Measurements from ENCODE around the gene RAET1E.
"Not testable (repeated sequence)": the region's sequence is repeated elsewhere in the genome, so short reads cannot be mapped to it uniquely, and the experiment has no call there.

RAET1E gene

DNA sequence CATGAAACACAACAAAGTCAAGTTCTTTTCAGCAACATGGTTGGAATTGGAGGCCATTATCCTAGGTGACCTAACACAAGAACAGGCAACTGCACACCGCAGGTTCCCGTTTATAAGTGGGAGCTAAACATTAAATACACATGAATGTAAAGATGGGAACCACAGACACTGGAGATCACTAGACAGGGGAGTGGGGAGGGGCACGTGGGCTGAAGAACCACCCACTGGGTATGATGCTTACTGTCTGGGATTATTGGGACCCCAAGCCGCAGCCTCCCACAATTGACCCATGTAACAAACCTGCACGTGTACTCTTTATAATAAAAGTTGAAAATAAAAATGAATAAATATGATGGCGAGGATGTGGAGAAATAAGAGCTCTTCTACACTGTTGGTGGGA is 33.6 kb upstream of the RAET1E start:
- Histone ChIP-seq H3K4me3 (ENCODE audit: control insufficient read depth in 1 of 7, extremely low read depth in 1 of 7, insufficient read depth in 4 of 7, low read depth in 2 of 7, low read length in 6 of 7) (no peak overlapping the region), H3K36me3 (ENCODE audit: control insufficient read depth in 4 of 4, insufficient read depth in 4 of 4, low read length in 3 of 4) (no peaks in the 10 kb centered on the region), H3K9me3 (ENCODE audit: control extremely low read depth in 1 of 5, control insufficient read depth in 4 of 5, insufficient read depth in 2 of 5, low read depth in 1 of 5, low read length in 4 of 5) (no peaks in the 10 kb centered on the region), H3K27me3 (replicated peaks in 2 of 5; ENCODE audit: control insufficient read depth in 4 of 5, insufficient read depth in 5 of 5, low read length in 4 of 5) (peaks cover 13 to 86% (median 49%) of the 10 kb centered on the region in 5 experiments), H3K27ac (ENCODE audit: insufficient read depth in 1 of 2, low read depth in 1 of 2, low read length in 2 of 2, poor library complexity in 1 of 2, severe bottlenecking in 2 of 2) (no peak overlapping the region), H3K4me1 (ENCODE audit: control extremely low read depth in 1 of 4, control insufficient read depth in 4 of 4, insufficient read depth in 4 of 4, low read length in 3 of 4) (no peaks in the 10 kb centered on the region)
- ChIA-PET POLR2A (no interaction called here), CTCF (interaction anchor here (1.2 kb wide), 1 partner anchor 86 kb away, joined by 7 read pairs; no protein-coding TSS in a partner anchor)
- DNase-seq, result no peak
- WGBS (ENCODE audit: insufficient coverage), result 80% methylated on average over 1 of the region's 6 CpGs

DNA sequence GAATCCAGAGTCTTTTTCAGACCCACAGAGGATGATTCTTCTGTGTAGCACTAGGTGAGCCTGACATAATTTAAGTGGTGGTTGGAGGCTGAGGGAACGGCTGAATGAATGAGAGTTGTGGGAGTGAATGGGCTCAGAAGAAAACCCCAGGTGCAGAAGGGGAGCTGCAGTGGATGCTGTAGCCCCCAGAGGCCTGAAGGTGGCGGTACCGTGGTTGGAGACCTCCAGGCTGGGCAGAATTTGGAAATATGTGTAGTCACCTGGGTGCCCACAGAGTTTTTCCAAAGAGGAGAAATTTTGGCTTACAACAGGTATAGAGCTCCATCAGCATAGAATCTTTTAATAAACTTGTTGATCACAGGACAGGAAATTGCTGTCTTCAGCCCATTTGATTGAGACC is 31.5 kb upstream of the RAET1E start:
- no peak overlapping the region for H3K4me3 ChIP-seq (ENCODE audit: control insufficient read depth in 1 of 7, extremely low read depth in 1 of 7, insufficient read depth in 4 of 7, low read depth in 2 of 7, low read length in 6 of 7)
- H3K4me1 ChIP-seq (ENCODE audit: control extremely low read depth in 1 of 4, control insufficient read depth in 4 of 4, insufficient read depth in 4 of 4, low read length in 3 of 4), result peaks cover 0 to 12% (median 11%) of the 10 kb centered on the region in 4 experiments
- H3K36me3 ChIP-seq (ENCODE audit: control insufficient read depth in 4 of 4, insufficient read depth in 4 of 4, low read length in 3 of 4), result no peaks in the 10 kb centered on the region
- peaks cover 10 to 86% (median 43%) of the 10 kb centered on the region in 5 experiments for H3K27me3 ChIP-seq (replicated peaks in 2 of 5; ENCODE audit: control insufficient read depth in 4 of 5, insufficient read depth in 5 of 5, low read length in 4 of 5)
- POLR2A ChIA-PET, result no interaction called here
- DNase-seq, result peak in 2 of 3 donors; percentile 44 to 47
- CTCF ChIA-PET, result interaction anchor here (0.6 to 2.4 kb wide), 11 partner anchors 9 to 746 kb away, joined by 3 to 6 read pairs (median 3); partner anchors contain the start of gene RAET1L
- 4% methylated on average over 3 of the region's 3 CpGs for WGBS (ENCODE audit: insufficient coverage)
- peaks cover 0 to 2% (median 0%) of the 10 kb centered on the region in 5 experiments for H3K9me3 ChIP-seq (ENCODE audit: control extremely low read depth in 1 of 5, control insufficient read depth in 4 of 5, insufficient read depth in 2 of 5, low read depth in 1 of 5, low read length in 4 of 5)
- no peak overlapping the region for H3K27ac ChIP-seq (ENCODE audit: insufficient read depth in 1 of 2, low read depth in 1 of 2, low read length in 2 of 2, poor library complexity in 1 of 2, severe bottlenecking in 2 of 2)

- DNase-seq; H3K36me3 ChIP-seq (ENCODE audit: control insufficient read depth in 4 of 4, insufficient read depth in 4 of 4, low read length in 3 of 4); H3K27ac ChIP-seq (ENCODE audit: insufficient read depth in 1 of 2, low read depth in 1 of 2, low read length in 2 of 2, poor library complexity in 1 of 2, severe bottlenecking in 2 of 2); POLR2A ChIA-PET; H3K9me3 ChIP-seq (ENCODE audit: control extremely low read depth in 1 of 5, control insufficient read depth in 4 of 5, insufficient read depth in 2 of 5, low read depth in 1 of 5, low read length in 4 of 5); H3K4me3 ChIP-seq (ENCODE audit: control insufficient read depth in 1 of 7, extremely low read depth in 1 of 7, insufficient read depth in 4 of 7, low read depth in 2 of 7, low read length in 6 of 7): not testable (repeated sequence)
- Histone ChIP-seq H3K27me3 (replicated peaks in 2 of 5; ENCODE audit: control insufficient read depth in 4 of 5, insufficient read depth in 5 of 5, low read length in 4 of 5) (peaks cover 10 to 85% (median 46%) of the 10 kb centered on the region in 5 experiments), H3K4me1 (ENCODE audit: control extremely low read depth in 1 of 4, control insufficient read depth in 4 of 4, insufficient read depth in 4 of 4, low read length in 3 of 4) (peaks cover 0 to 26% (median 24%) of the 10 kb centered on the region in 4 experiments)
- CTCF ChIA-PET, result interaction anchor here (1.0 kb wide), 2 partner anchors 88 to 95 kb away, joined by 3 to 7 read pairs; no protein-coding TSS in a partner anchor
- 88% methylated on average over 4 of the region's 4 CpGs for WGBS (ENCODE audit: insufficient coverage)
These were observed 29.1 kb upstream of the RAET1E start for GRCh38 chr6:149927025-149927424.

DNA sequence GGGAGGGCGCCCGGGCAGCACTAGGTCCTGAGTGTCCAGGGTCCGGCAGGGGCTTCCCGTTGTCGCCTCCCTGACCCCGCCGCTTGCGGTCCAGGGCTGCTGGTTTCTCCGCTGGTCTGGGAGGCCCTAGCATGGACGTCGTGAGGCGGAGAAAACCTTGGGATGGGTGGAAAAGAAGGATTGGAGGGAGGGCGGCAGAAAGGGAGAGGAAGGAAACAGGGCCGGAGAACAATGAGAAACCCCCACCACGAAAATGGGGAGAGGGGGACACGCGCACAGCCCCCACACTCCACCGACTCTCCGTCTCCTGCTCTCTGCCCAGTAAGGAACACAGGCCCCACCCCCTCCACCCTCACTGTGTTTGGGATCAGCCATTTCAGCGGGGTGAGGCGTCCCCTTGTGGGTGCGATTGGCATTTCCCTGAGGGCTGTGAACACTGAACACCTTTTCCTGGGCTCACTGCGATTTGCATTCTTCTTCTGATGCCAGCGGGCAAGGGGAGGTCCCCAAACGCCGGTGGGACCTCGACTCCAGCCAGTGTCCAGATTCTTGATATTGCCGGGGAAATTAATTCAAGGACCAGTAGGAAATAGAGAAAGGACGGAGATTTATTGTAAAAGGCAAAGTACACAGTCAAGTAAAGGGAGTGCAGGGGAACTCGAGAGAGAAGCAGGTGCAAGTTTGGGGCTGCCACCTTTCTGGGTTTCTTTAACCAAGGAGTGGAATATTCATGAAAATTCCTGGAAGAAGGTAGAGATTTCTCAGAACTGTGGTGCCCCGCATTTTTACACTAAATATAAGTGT is 28.3 kb upstream of the RAET1E start:
- Histone ChIP-seq H3K4me3 (ENCODE audit: control insufficient read depth in 1 of 7, extremely low read depth in 1 of 7, insufficient read depth in 4 of 7, low read depth in 2 of 7, low read length in 6 of 7) (peak overlapping the region in 6 of 7 experiments; percentile 5 to 73 (median 57)), H3K27me3 (replicated peaks in 2 of 5; ENCODE audit: control insufficient read depth in 4 of 5, insufficient read depth in 5 of 5, low read length in 4 of 5) (peaks cover 10 to 85% (median 51%) of the 10 kb centered on the region in 5 experiments), H3K4me1 (ENCODE audit: control extremely low read depth in 1 of 4, control insufficient read depth in 4 of 4, insufficient read depth in 4 of 4, low read length in 3 of 4) (peaks cover 0 to 26% (median 24%) of the 10 kb centered on the region in 4 experiments), H3K9me3 (ENCODE audit: control extremely low read depth in 1 of 5, control insufficient read depth in 4 of 5, insufficient read depth in 2 of 5, low read depth in 1 of 5, low read length in 4 of 5) (peaks cover 0 to 2% (median 0%) of the 10 kb centered on the region in 5 experiments), H3K36me3 (ENCODE audit: control insufficient read depth in 4 of 4, insufficient read depth in 4 of 4, low read length in 3 of 4) (no peaks in the 10 kb centered on the region), H3K27ac (ENCODE audit: insufficient read depth in 1 of 2, low read depth in 1 of 2, low read length in 2 of 2, poor library complexity in 1 of 2, severe bottlenecking in 2 of 2) (no peak overlapping the region)
- ChIA-PET CTCF (interaction anchor here (1.0 to 2.6 kb wide), 8 partner anchors 12 to 95 kb away, joined by 3 to 21 read pairs (median 6); no protein-coding TSS in a partner anchor), POLR2A (no interaction called here)
- DNase-seq, result peak; percentile 67 to 82 (median 80)
- WGBS (ENCODE audit: insufficient coverage), result 5% methylated on average over 27 of the region's 31 CpGs

GRCh38 chr6:149925253-149925973 is 27.5 kb upstream of the RAET1E start:
- 11% methylated on average over 27 of the region's 34 CpGs for WGBS (ENCODE audit: insufficient coverage)
- no peak overlapping the region for H3K27ac ChIP-seq (ENCODE audit: insufficient read depth in 1 of 2, low read depth in 1 of 2, low read length in 2 of 2, poor library complexity in 1 of 2, severe bottlenecking in 2 of 2)
- H3K36me3 ChIP-seq (ENCODE audit: control insufficient read depth in 4 of 4, insufficient read depth in 4 of 4, low read length in 3 of 4), result no peaks in the 10 kb centered on the region
- ChIA-PET POLR2A (no interaction called here), CTCF (interaction anchor here (0.8 to 2.6 kb wide), 11 partner anchors 11 to 379 kb away, joined by 3 to 21 read pairs (median 4); no protein-coding TSS in a partner anchor)
- DNase-seq, result peak in 1 of 3 donors; percentile 39
- H3K27me3 ChIP-seq (replicated peaks in 2 of 5; ENCODE audit: control insufficient read depth in 4 of 5, insufficient read depth in 5 of 5, low read length in 4 of 5), result peaks cover 10 to 82% (median 46%) of the 10 kb centered on the region in 5 experiments
- peaks cover 0 to 2% (median 0%) of the 10 kb centered on the region in 5 experiments for H3K9me3 ChIP-seq (ENCODE audit: control extremely low read depth in 1 of 5, control insufficient read depth in 4 of 5, insufficient read depth in 2 of 5, low read depth in 1 of 5, low read length in 4 of 5)
- peaks cover 0 to 26% (median 24%) of the 10 kb centered on the region in 4 experiments for H3K4me1 ChIP-seq (ENCODE audit: control extremely low read depth in 1 of 4, control insufficient read depth in 4 of 4, insufficient read depth in 4 of 4, low read length in 3 of 4)
- peak overlapping the region in 6 of 7 experiments; percentile 5 to 73 (median 57) for H3K4me3 ChIP-seq (ENCODE audit: control insufficient read depth in 1 of 7, extremely low read depth in 1 of 7, insufficient read depth in 4 of 7, low read depth in 2 of 7, low read length in 6 of 7)

- Histone ChIP-seq H3K4me1 (ENCODE audit: control extremely low read depth in 1 of 4, control insufficient read depth in 4 of 4, insufficient read depth in 4 of 4, low read length in 3 of 4) (peaks cover 0 to 26% (median 24%) of the 10 kb centered on the region in 4 experiments), H3K27ac (ENCODE audit: insufficient read depth in 1 of 2, low read depth in 1 of 2, low read length in 2 of 2, poor library complexity in 1 of 2, severe bottlenecking in 2 of 2) (no peak overlapping the region), H3K27me3 (replicated peaks in 2 of 5; ENCODE audit: control insufficient read depth in 4 of 5, insufficient read depth in 5 of 5, low read length in 4 of 5) (peaks cover 9 to 79% (median 42%) of the 10 kb centered on the region in 5 experiments), H3K9me3 (ENCODE audit: control extremely low read depth in 1 of 5, control insufficient read depth in 4 of 5, insufficient read depth in 2 of 5, low read depth in 1 of 5, low read length in 4 of 5) (peaks cover 0 to 2% (median 0%) of the 10 kb centered on the region in 5 experiments), H3K36me3 (ENCODE audit: control insufficient read depth in 4 of 4, insufficient read depth in 4 of 4, low read length in 3 of 4) (no peaks in the 10 kb centered on the region), H3K4me3 (ENCODE audit: control insufficient read depth in 1 of 7, extremely low read depth in 1 of 7, insufficient read depth in 4 of 7, low read depth in 2 of 7, low read length in 6 of 7) (no peak overlapping the region)
- POLR2A ChIA-PET, result no interaction called here
- DNase-seq, result no peak
- 93% methylated on average over 4 of the region's 4 CpGs for WGBS (ENCODE audit: insufficient coverage)
- CTCF ChIA-PET, result interaction anchor here (0.8 to 2.6 kb wide), 14 partner anchors 10 to 378 kb away, joined by 3 to 21 read pairs (median 4); no protein-coding TSS in a partner anchor
These were observed 27.0 kb upstream of the RAET1E start for GRCh38 chr6:149924933-149925252.

Data from common myeloid progenitor, CD34-positive (primary cell).